HepG2 (cell line): ENCODE data around the gene ANKRD44. TPM values are rescaled to one million over a fixed set of nuclear protein-coding genes. Genes with fewer than 3 reads are reported as not detected.

Experiments
- ATAC-seq: fragments of 200-7000 bp; cut with Tn5 transposase; 3 replicates; pipeline ENCODE4 v1.9.1; 2020; ENCODE audit warnings: mild to moderate bottlenecking, moderate library complexity
- BruUV-seq: library from RNA; stranded (reverse); fragments of 400-500 nt; replicated peaks from 2 replicates; lab custom pipeline; 2021; lab: Mats Ljungman, UMichigan
- CTCF ChIA-PET: fragments of 300-600 bp; formaldehyde crosslinking; extraction: SDS; loops from one replicate; lab custom pipeline; 2021; ENCODE audit warnings: low total read pairs, inconsistent platforms, low intra/inter-chr PET ratio; lab: Yijun Ruan, JAX
- POLR2A ChIA-PET: fragments of 350-600 bp; sonication (Branson Sonifier 250); formaldehyde crosslinking; loops from one replicate; lab custom pipeline; 2020; ENCODE audit warnings: antibody characterized with exemption, inconsistent platforms; lab: Yijun Ruan, JAX
- DNase-seq: peaks from one replicate; pipeline ENCODE4 v3.0.0-alpha.2; 2015; ENCODE audit warnings: low spot score
- FAIRE-seq: peaks from 3 replicates; lab custom pipeline; 2011; peaks lifted over from hg19 to GRCh38; lab: Jason Lieb, UNC
- H2AFZ ChIP-seq: one replicate; pipeline ENCODE4 v1.6.1; 2011; ENCODE audit warnings: low read length, inconsistent platforms
- H3K27ac ChIP-seq: fragments of 300-600 bp; 3 replicates; pipeline ENCODE4 v1.8.0; 2011; ENCODE audit warnings: mixed run types, mild to moderate bottlenecking, mixed read lengths, low read length, inconsistent platforms; ENCODE audit not compliant: insufficient read depth; ENCODE audit errors: extremely low read length
- H3K27me3 ChIP-seq, 2 experiments: fragments of 200-600 bp in 1 of 2; 2 replicates in 1 of 2; 3 replicates in 1 of 2; pipeline versions ENCODE4 v1.6.0 to v1.8.0; 2011; ENCODE audit warnings: low read length in 2 of 2, mild to moderate bottlenecking in 2 of 2, moderate library complexity in 2 of 2, inconsistent platforms in 1 of 2; ENCODE audit not compliant: insufficient read depth in 2 of 2, control insufficient read depth in 1 of 2
- H3K36me3 ChIP-seq, 2 experiments: fragments of 200-600 bp in 1 of 2; replicated peaks in 1 of 2; 2 replicates in 1 of 2; 3 replicates in 1 of 2; pipeline versions ENCODE4 v1.5.1 to v1.8.0; 2011; ENCODE audit warnings: low read length in 2 of 2, inconsistent platforms in 1 of 2; ENCODE audit not compliant: insufficient read depth in 2 of 2, control insufficient read depth in 1 of 2
- H3K4me1 ChIP-seq: 2 replicates; pipeline ENCODE4 v1.5.1; 2012; ENCODE audit warnings: low read length, inconsistent platforms; ENCODE audit not compliant: insufficient read depth
- H3K4me2 ChIP-seq: 2 replicates; pipeline ENCODE4 v1.6.0; 2011; ENCODE audit warnings: low read depth, low read length, inconsistent platforms
- H3K4me3 ChIP-seq, 3 experiments: fragments of 200-600 bp in 1 of 3; sonication (generic), shearing (Covaris generic) in 1 of 3; replicated peaks in 1 of 3; 2 replicates each; pipeline ENCODE4 v1.5.1; 2011 to 2016; ENCODE audit warnings: low read length in 3 of 3, inconsistent platforms in 2 of 3, low read depth in 2 of 3, mild to moderate bottlenecking in 2 of 3, control low read depth in 1 of 3, mixed read lengths in 1 of 3; ENCODE audit not compliant: insufficient read depth in 1 of 3
- H3K79me2 ChIP-seq: one replicate; pipeline ENCODE4 v1.6.1; 2011; ENCODE audit warnings: low read length, inconsistent platforms; ENCODE audit not compliant: insufficient read depth
- H3K9ac ChIP-seq: 2 replicates; pipeline ENCODE4 v1.6.0; 2011; ENCODE audit warnings: mild to moderate bottlenecking, low read depth, low read length, inconsistent platforms; ENCODE audit not compliant: insufficient read depth
- H3K9me3 ChIP-seq: 2 replicates; pipeline ENCODE4 v1.5.1; 2012; ENCODE audit warnings: mild to moderate bottlenecking, low read length
- H4K20me1 ChIP-seq: 2 replicates; pipeline ENCODE4 v1.6.0; 2011; ENCODE audit warnings: inconsistent platforms, mild to moderate bottlenecking, low read length, moderate library complexity; ENCODE audit not compliant: insufficient read depth
- CEBPB ChIP-seq: IDR thresholded peaks from 2 replicates; pipeline ENCODE4 v1.6.1; 2011; ENCODE audit warnings: low read depth, low read length, improper control_type of control experiment, borderline replicate concordance
- CEBPG ChIP-seq: IDR thresholded peaks from 2 replicates; pipeline ENCODE4 v1.6.1; 2016
- GPBP1L1 ChIP-seq: sonication (generic); formaldehyde crosslinking; IDR thresholded peaks from 2 replicates; pipeline ENCODE4 v1.5.0; 2020; ENCODE audit warnings: mild to moderate bottlenecking, missing genetic modification reagents
- KLF13 ChIP-seq: sonication (generic); formaldehyde crosslinking; IDR thresholded peaks from 2 replicates; pipeline ENCODE4 v1.4.0; 2020; ENCODE audit warnings: mild to moderate bottlenecking, missing genetic modification reagents
- MZF1 ChIP-seq: sonication (generic); formaldehyde crosslinking; IDR thresholded peaks from 2 replicates; pipeline ENCODE4 v1.8.1; 2023; ENCODE audit warnings: mild to moderate bottlenecking, missing genetic modification reagents, borderline replicate concordance
- POLR2AphosphoS5 ChIP-seq: IDR thresholded peaks from 2 replicates; pipeline ENCODE4 v1.6.1; 2012; ENCODE audit warnings: low read depth, low read length
- TBP ChIP-seq: sonication (generic); formaldehyde crosslinking; IDR thresholded peaks from 2 replicates; pipeline ENCODE4 v1.5.0; 2020; ENCODE audit warnings: missing genetic modification reagents
- TGIF2 ChIP-seq: IDR thresholded peaks from 2 replicates; pipeline ENCODE4 v1.6.1; 2016; ENCODE audit warnings: control low read depth, missing compliant biosample characterization
- ZBTB1 ChIP-seq: sonication (generic); formaldehyde crosslinking; IDR thresholded peaks from 2 replicates; pipeline ENCODE4 v1.4.0; 2020; ENCODE audit warnings: missing genetic modification reagents, borderline replicate concordance
- ZNF276 ChIP-seq: sonication (generic); formaldehyde crosslinking; IDR thresholded peaks from 2 replicates; pipeline ENCODE4 v1.4.0; 2020; ENCODE audit warnings: mild to moderate bottlenecking, low read depth, missing genetic modification reagents
- ZNF577 ChIP-seq: sonication (generic); formaldehyde crosslinking; IDR thresholded peaks from 2 replicates; pipeline ENCODE4 v1.4.0; 2020; ENCODE audit warnings: mild to moderate bottlenecking, low read depth, missing genetic modification reagents, borderline replicate concordance
- WGBS: methylation state at CpG from one replicate; pipeline ENCODE4 v1.1.6; 2017; ENCODE audit warnings: low lambda C conversion rate; 5-methylcytosine and 5-hydroxymethylcytosine counted together
- in situ Hi-C: cut with HindIII; loops from 2 replicates; pipeline ENCODE4 v1.10.0; 2017; ENCODE audit warnings: low pct_unique_long_range_greater_than_20kb; ENCODE audit not compliant: extremely low pct_ligation_motif_present
- intact Hi-C: fragments of 100-400 bp; cut with micrococcal nuclease; formaldehyde crosslinking; loops from one replicate; pipeline ENCODE4 v1.10.0; 2022; ENCODE audit not compliant: unreplicated experiment
- polyA plus RNA-seq, 8 experiments: library from polyadenylated mRNA; depleted of rRNA in 3 of 8; stranded (reverse) in 7 of 8; unstranded in 1 of 8; fragments of >200 nt; fragmentation: Illumina TruSeq in 4 of 8; extraction: Trizol in 4 of 8; gene quantifications; 2 replicates each; pipeline versions ENCODE4 v1.2.1 to v1.2.3, GENCODE V29; 2011 to 2016; ENCODE audit warnings: low read depth in 4 of 8, missing spikeins in 1 of 8, mixed read lengths in 1 of 8; ENCODE audit not compliant: insufficient read depth in 1 of 8
- total RNA-seq, 5 experiments: library from RNA; depleted of rRNA; stranded (reverse); fragments of >200 nt; fragmentation: Illumina TruSeq; extraction: Trizol; gene quantifications; 2 replicates each; pipeline ENCODE4 v1.2.3, GENCODE V29; 2016; ENCODE audit warnings: low read depth in 1 of 5

Gene ANKRD44
- total and polyA plus RNA-seq, 2 of the 13 experiments (the other 11 are each of a cell fraction or from before 2014, with no cell fraction given), result 0.04 to 0.11 TPM

- peak; percentile 89 for ATAC-seq
- ChIA-PET POLR2A (no interaction called here), CTCF (no interaction called here)
- no TSS peak for BruUV-seq
- H3K27ac ChIP-seq, result no peak overlapping the region
- H3K9ac ChIP-seq, result no peak overlapping the region
- in situ Hi-C loops (no loop called here), intact Hi-C loops (no loop called here)
- H3K4me3 ChIP-seq, result no peak overlapping the region
- no peaks in the 10 kb centered on the region for H4K20me1 ChIP-seq
- H3K9me3 ChIP-seq, result no peaks in the 10 kb centered on the region
- no peak for TF ChIP-seq POLR2AphosphoS5
- no peak for TF ChIP-seq KLF13 (CRISPR knock-in tag)
- no peak for TF ChIP-seq TGIF2
- peak; percentile 66 for TF ChIP-seq CEBPG (CRISPR knock-in tag)
- no peak for TF ChIP-seq ZNF577 (CRISPR knock-in tag)
- TF ChIP-seq TBP (CRISPR knock-in tag), result no peak
- no peak for TF ChIP-seq MZF1 (CRISPR knock-in tag)
- TF ChIP-seq ZNF276, result no peak
- no peak for TF ChIP-seq ZBTB1
- no peak for TF ChIP-seq GPBP1L1 (CRISPR knock-in tag)
- TF ChIP-seq CEBPB, result peak; percentile 82
- H3K4me2 ChIP-seq, result no peak overlapping the region
- H3K27me3 ChIP-seq, result peaks cover 0 to 3% of the 10 kb centered on the region in 2 experiments; a peak in 1 of 5 replicates
- DNase-seq, result peak; percentile 29
- H3K79me2 ChIP-seq, result no peaks in the 10 kb centered on the region
- peak; percentile 56 for FAIRE-seq
- H3K4me1 ChIP-seq, result peaks cover 18% of the 10 kb centered on the region
- 13% methylated on average over 11 of the region's 11 CpGs for WGBS
- H2AFZ ChIP-seq, result no peak overlapping the region
- no peaks in the 10 kb centered on the region for H3K36me3 ChIP-seq
Observed at GRCh38 chr2:197322724-197323720, 12.4 kb upstream of the ANKRD44 start.
